HT-29 (cell line): ENCODE measurements around the gene KCNS1. TPM values are rescaled to one million over a fixed set of nuclear protein-coding genes. Genes with fewer than 3 reads are reported as not detected.
"Not testable (repeated sequence)": the region's sequence is repeated elsewhere in the genome, so short reads cannot be mapped to it uniquely, and the experiment has no call there.

ENCODE experiments used
- DNase-seq: peaks from one replicate; pipeline ENCODE4 v3.0.0-alpha.2; 2015; ENCODE audit warnings: low spot score
- total RNA-seq: library from RNA; depleted of rRNA; stranded (reverse); fragments of >200 nt; shearing (Covaris generic); gene quantifications from 2 replicates; pipeline ENCODE4 v1.2.3, GENCODE V29; 2014

Gene KCNS1
- total RNA-seq, 1 experiment from 2014 or later: not detected

- peak; percentile 76 for DNase-seq
Measured at GRCh38 chr20:45080867-45081624, 19.9 kb downstream of the KCNS1 start.

- no peak for DNase-seq
Measured at GRCh38 chr20:45077559-45077958, 23.4 kb downstream of the KCNS1 start.

GRCh38 chr20:45073221-45073620 lies 27.7 kb downstream of the KCNS1 start:
- DNase-seq: no peak

GRCh38 chr20:45072066-45072465 lies 28.9 kb downstream of the KCNS1 start:
- DNase-seq: no peak

- DNase-seq: no peak
Measured at GRCh38 chr20:45070932-45071632, 29.8 kb downstream of the KCNS1 start.

GRCh38 chr20:45069261-45069660 lies 31.7 kb downstream of the KCNS1 start:
- no peak for DNase-seq

- DNase-seq: no peak
Measured at GRCh38 chr20:45067558-45067957, 33.4 kb downstream of the KCNS1 start.

GRCh38 chr20:45067087-45067486 lies 33.8 kb downstream of the KCNS1 start:
- no peak for DNase-seq

- DNase-seq: no peak
Measured at GRCh38 chr20:45066372-45066771, 34.6 kb downstream of the KCNS1 start.

GRCh38 chr20:45064812-45065211 lies 36.1 kb downstream of the KCNS1 start:
- DNase-seq: no peak

- DNase-seq: not testable (repeated sequence)
Measured at GRCh38 chr20:45063107-45063506, 37.8 kb downstream of the KCNS1 start.

- no peak for DNase-seq
Measured at GRCh38 chr20:45061244-45061643, 39.7 kb downstream of the KCNS1 start.

GRCh38 chr20:45060294-45060693 lies 40.6 kb downstream of the KCNS1 start:
- DNase-seq: no peak

- no peak for DNase-seq
Measured at GRCh38 chr20:45059022-45059728, 41.8 kb downstream of the KCNS1 start.

GRCh38 chr20:45058168-45058850 lies 42.6 kb downstream of the KCNS1 start:
- DNase-seq: no peak

GRCh38 chr20:45056473-45057173 lies 44.3 kb downstream of the KCNS1 start:
- no peak for DNase-seq

- no peak for DNase-seq
Measured at GRCh38 chr20:45055056-45055455, 45.9 kb downstream of the KCNS1 start.

GRCh38 chr20:45053430-45054351 lies 47.2 kb downstream of the KCNS1 start:
- no peak for DNase-seq

GRCh38 chr20:45052698-45053429 lies 48.1 kb downstream of the KCNS1 start:
- DNase-seq: no peak
